SJCRH30 (cell line): ENCODE data around the gene ITLN2. TPM values are rescaled to one million over a fixed set of nuclear protein-coding genes. Genes with fewer than 3 reads are reported as not detected.
"Not testable (repeated sequence)": the region's sequence is repeated elsewhere in the genome, so short reads cannot be mapped to it uniquely, and the experiment has no call there.

Experiments
- DNase-seq, 2 experiments: peaks; one replicate each; pipeline ENCODE4 v3.0.0-alpha.2; 2015 to 2020
- H3K27ac ChIP-seq: fragments of 250-450 bp; sonication (Bioruptor Pico); 2 replicates; pipeline ENCODE4 v1.5.1; 2020; ENCODE audit warnings: mild to moderate bottlenecking, moderate library complexity
- H3K27me3 ChIP-seq: fragments of 250-450 bp; sonication (Bioruptor Pico); 2 replicates; pipeline ENCODE4 v1.5.1; 2020; ENCODE audit warnings: mild to moderate bottlenecking, moderate library complexity
- H3K36me3 ChIP-seq: fragments of 250-450 bp; sonication (Bioruptor Pico); 2 replicates; pipeline ENCODE4 v1.5.1; 2020; ENCODE audit warnings: mild to moderate bottlenecking, moderate library complexity
- H3K4me1 ChIP-seq: fragments of 250-450 bp; sonication (Bioruptor Pico); 2 replicates; pipeline ENCODE4 v1.5.1; 2020; ENCODE audit warnings: mild to moderate bottlenecking, moderate library complexity
- H3K4me3 ChIP-seq: fragments of 250-450 bp; sonication (Bioruptor Pico); 2 replicates; pipeline ENCODE4 v1.5.1; 2020; ENCODE audit warnings: mild to moderate bottlenecking, moderate library complexity
- H3K9me3 ChIP-seq: fragments of 250-450 bp; sonication (Bioruptor Pico); replicated peaks from 2 replicates; pipeline ENCODE4 v1.5.1; 2020; ENCODE audit warnings: mild to moderate bottlenecking, moderate library complexity
- total RNA-seq: library from RNA; depleted of rRNA; stranded (reverse); fragments of >200 nt; shearing (Covaris generic); gene quantifications from 2 replicates; pipeline ENCODE4 v1.2.3, GENCODE V29; 2014

Gene ITLN2
- total RNA-seq, 1 experiment from 2014 or later = not detected

GRCh38 chr1:160942926-160943325, 11.7 kb downstream of the ITLN2 start:
- Histone ChIP-seq H3K9me3 (no peaks in the 10 kb centered on the region), H3K4me3 (no peak overlapping the region), H3K27me3 (0 out of 2 replicates have a peak, but pooled peaks cover 4% of the 10 kb centered on the region), H3K36me3 (no peaks in the 10 kb centered on the region), H3K27ac (no peak overlapping the region), H3K4me1 (no peaks in the 10 kb centered on the region)
- no peak for DNase-seq

- not testable (repeated sequence) for H3K27ac ChIP-seq, H3K9me3 ChIP-seq, H3K4me1 ChIP-seq, H3K36me3 ChIP-seq, H3K27me3 ChIP-seq, H3K4me3 ChIP-seq, DNase-seq
These were observed 17.9 kb downstream of the ITLN2 start for GRCh38 chr1:160936666-160937065.

GRCh38 chr1:160935527-160936258, 18.9 kb downstream of the ITLN2 start:
- H3K36me3 ChIP-seq = no peaks in the 10 kb centered on the region
- no peaks in the 10 kb centered on the region for H3K27me3 ChIP-seq
- no peaks in the 10 kb centered on the region for H3K4me1 ChIP-seq
- H3K4me3 ChIP-seq = no peak overlapping the region
- no peaks in the 10 kb centered on the region for H3K9me3 ChIP-seq
- DNase-seq = peak; percentile 27 to 39
- H3K27ac ChIP-seq = no peak overlapping the region

GRCh38 chr1:160933305-160933704, 21.3 kb downstream of the ITLN2 start:
- not testable (repeated sequence) for H3K27ac ChIP-seq, H3K4me1 ChIP-seq, H3K9me3 ChIP-seq, DNase-seq, H3K36me3 ChIP-seq, H3K27me3 ChIP-seq, H3K4me3 ChIP-seq

- no peak overlapping the region for H3K4me3 ChIP-seq
- no peaks in the 10 kb centered on the region for H3K4me1 ChIP-seq
- no peaks in the 10 kb centered on the region for H3K9me3 ChIP-seq
- H3K27me3 ChIP-seq = no peaks in the 10 kb centered on the region
- DNase-seq = no peak
- no peak overlapping the region for H3K27ac ChIP-seq
- no peaks in the 10 kb centered on the region for H3K36me3 ChIP-seq
These were observed 28.9 kb downstream of the ITLN2 start for GRCh38 chr1:160925652-160926244.

- Histone ChIP-seq H3K27ac (no peak overlapping the region), H3K9me3 (no peaks in the 10 kb centered on the region), H3K36me3 (no peaks in the 10 kb centered on the region), H3K4me1 (no peaks in the 10 kb centered on the region), H3K27me3 (no peaks in the 10 kb centered on the region), H3K4me3 (no peak overlapping the region)
- no peak for DNase-seq
These were observed 29.6 kb downstream of the ITLN2 start for GRCh38 chr1:160924791-160925651.

- Histone ChIP-seq H3K36me3 (no peaks in the 10 kb centered on the region), H3K9me3 (no peaks in the 10 kb centered on the region), H3K4me3 (no peak overlapping the region), H3K4me1 (no peaks in the 10 kb centered on the region), H3K27ac (no peak overlapping the region), H3K27me3 (no peaks in the 10 kb centered on the region; the same call in 1 of the 2 replicates)
- DNase-seq = no peak
These were observed 37.9 kb downstream of the ITLN2 start for GRCh38 chr1:160916666-160917065.

- not testable (repeated sequence) for H3K9me3 ChIP-seq, H3K36me3 ChIP-seq, H3K27me3 ChIP-seq, DNase-seq, H3K4me1 ChIP-seq, H3K27ac ChIP-seq, H3K4me3 ChIP-seq
These were observed 41.4 kb downstream of the ITLN2 start for GRCh38 chr1:160913229-160913628.

GRCh38 chr1:160911925-160912324, 42.7 kb downstream of the ITLN2 start:
- Histone ChIP-seq H3K27me3 (no peaks in the 10 kb centered on the region; the same call in 1 of the 2 replicates), H3K27ac (no peak overlapping the region), H3K4me3 (no peak overlapping the region), H3K9me3 (no peaks in the 10 kb centered on the region), H3K4me1 (no peaks in the 10 kb centered on the region), H3K36me3 (no peaks in the 10 kb centered on the region)
- no peak for DNase-seq

GRCh38 chr1:160911441-160911840, 43.2 kb downstream of the ITLN2 start:
- no peak overlapping the region for H3K27ac ChIP-seq
- no peaks in the 10 kb centered on the region for H3K4me1 ChIP-seq
- H3K36me3 ChIP-seq = no peaks in the 10 kb centered on the region
- H3K27me3 ChIP-seq = no peaks in the 10 kb centered on the region; the same call in 1 of the 2 replicates
- no peak overlapping the region for H3K4me3 ChIP-seq
- no peaks in the 10 kb centered on the region for H3K9me3 ChIP-seq
- DNase-seq = no peak

- Histone ChIP-seq H3K36me3 (no peaks in the 10 kb centered on the region), H3K4me3 (no peak overlapping the region), H3K9me3 (no peaks in the 10 kb centered on the region), H3K4me1 (no peaks in the 10 kb centered on the region), H3K27ac (no peak overlapping the region), H3K27me3 (no peaks in the 10 kb centered on the region)
- no peak for DNase-seq
These were observed 44.3 kb downstream of the ITLN2 start for GRCh38 chr1:160910170-160910750.

GRCh38 chr1:160907976-160908375, 46.6 kb downstream of the ITLN2 start:
- Histone ChIP-seq H3K9me3 (no peaks in the 10 kb centered on the region), H3K4me1 (no peaks in the 10 kb centered on the region), H3K36me3 (no peaks in the 10 kb centered on the region), H3K27me3 (0 out of 2 replicates have a peak, but pooled peaks cover 6% of the 10 kb centered on the region), H3K27ac (no peak overlapping the region), H3K4me3 (no peak overlapping the region)
- DNase-seq = no peak

GRCh38 chr1:160905617-160905989, 49.0 kb downstream of the ITLN2 start:
- H3K9me3 ChIP-seq = no peaks in the 10 kb centered on the region
- H3K27me3 ChIP-seq = 0 out of 2 replicates have a peak, but pooled peaks cover 6% of the 10 kb centered on the region
- DNase-seq = no peak
- no peaks in the 10 kb centered on the region for H3K4me1 ChIP-seq
- H3K36me3 ChIP-seq = no peaks in the 10 kb centered on the region
- H3K27ac ChIP-seq = no peak overlapping the region
- H3K4me3 ChIP-seq = no peak overlapping the region

GRCh38 chr1:160904783-160905616, 49.6 kb downstream of the ITLN2 start:
- no peaks in the 10 kb centered on the region for H3K9me3 ChIP-seq
- no peaks in the 10 kb centered on the region for H3K36me3 ChIP-seq
- H3K27ac ChIP-seq = no peak overlapping the region
- H3K27me3 ChIP-seq = 0 out of 2 replicates have a peak, but pooled peaks cover 6% of the 10 kb centered on the region
- H3K4me1 ChIP-seq = no peaks in the 10 kb centered on the region
- H3K4me3 ChIP-seq = no peak overlapping the region
- DNase-seq = no peak
